ENCODE results near the gene SPECC1. TPM values are rescaled to one million over a fixed set of nuclear protein-coding genes. Genes with fewer than 3 reads are reported as not detected.

The SPECC1 gene
- polyA plus RNA-seq, 3 donors, result 36.0 to 58.4 (median 50.5) TPM

DNA sequence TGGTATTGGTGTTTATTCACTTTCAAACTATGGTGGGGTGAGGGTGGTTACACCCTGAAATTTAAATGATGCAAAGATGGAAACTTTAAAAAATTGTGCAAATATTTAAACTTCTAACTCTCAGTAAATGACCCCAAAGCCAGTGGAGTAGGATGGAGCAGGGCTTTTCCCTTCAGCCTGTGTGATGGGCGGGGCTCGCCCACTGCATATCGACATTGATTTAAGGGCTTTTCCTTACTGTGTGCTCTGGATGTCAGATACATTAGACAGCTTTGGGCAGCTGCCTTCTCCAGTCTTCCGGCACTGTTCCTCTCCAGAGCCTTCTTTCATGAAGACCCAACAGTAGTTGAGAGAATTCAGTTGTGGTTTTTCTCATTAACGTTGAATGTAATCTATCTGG is 99.9 kb downstream of the SPECC1 start:
- Histone ChIP-seq H3K36me3 (replicated peaks in 1 of 2; ENCODE audit: control insufficient read depth in 1 of 2, insufficient read depth in 2 of 2, low read length in 2 of 2) (peaks cover 30 to 62% of the 10 kb centered on the region in 2 donors), H3K4me2 (replicated peaks; ENCODE audit: extremely low read depth, low read length, poor library complexity, severe bottlenecking) (no peak overlapping the region), H3K27ac (ENCODE audit: low read depth in 1 of 2, low read length in 2 of 2) (peak overlapping the region in 1 of 2 donors; percentile 22), H2AFZ (ENCODE audit: insufficient read depth, low read depth, low read length, poor library complexity, severe bottlenecking) (no peak overlapping the region), H3K9ac (ENCODE audit: insufficient read depth, low read length, poor library complexity, severe bottlenecking) (no peak overlapping the region), H3K4me3 (replicated peaks in 1 of 3; ENCODE audit: low read depth in 2 of 3, low read length in 3 of 3) (no peak overlapping the region), H3K4me1 (ENCODE audit: control insufficient read depth in 1 of 2, insufficient read depth in 2 of 2, low read length in 2 of 2) (no peaks in the 10 kb centered on the region), H3K9me3 (replicated peaks in 1 of 2; ENCODE audit: control insufficient read depth in 1 of 2, insufficient read depth in 1 of 2, low read length in 2 of 2) (no peaks in the 10 kb centered on the region), H3K79me2 (ENCODE audit: insufficient read depth, low read length) (peaks cover 70% of the 10 kb centered on the region), H3K27me3 (ENCODE audit: control insufficient read depth in 2 of 2, insufficient read depth in 2 of 2, low read length in 2 of 2) (no peaks in the 10 kb centered on the region), H4K20me1 (ENCODE audit: insufficient read depth, low read length) (peaks cover 83% of the 10 kb centered on the region)
- TF ChIP-seq, protein P1, sequence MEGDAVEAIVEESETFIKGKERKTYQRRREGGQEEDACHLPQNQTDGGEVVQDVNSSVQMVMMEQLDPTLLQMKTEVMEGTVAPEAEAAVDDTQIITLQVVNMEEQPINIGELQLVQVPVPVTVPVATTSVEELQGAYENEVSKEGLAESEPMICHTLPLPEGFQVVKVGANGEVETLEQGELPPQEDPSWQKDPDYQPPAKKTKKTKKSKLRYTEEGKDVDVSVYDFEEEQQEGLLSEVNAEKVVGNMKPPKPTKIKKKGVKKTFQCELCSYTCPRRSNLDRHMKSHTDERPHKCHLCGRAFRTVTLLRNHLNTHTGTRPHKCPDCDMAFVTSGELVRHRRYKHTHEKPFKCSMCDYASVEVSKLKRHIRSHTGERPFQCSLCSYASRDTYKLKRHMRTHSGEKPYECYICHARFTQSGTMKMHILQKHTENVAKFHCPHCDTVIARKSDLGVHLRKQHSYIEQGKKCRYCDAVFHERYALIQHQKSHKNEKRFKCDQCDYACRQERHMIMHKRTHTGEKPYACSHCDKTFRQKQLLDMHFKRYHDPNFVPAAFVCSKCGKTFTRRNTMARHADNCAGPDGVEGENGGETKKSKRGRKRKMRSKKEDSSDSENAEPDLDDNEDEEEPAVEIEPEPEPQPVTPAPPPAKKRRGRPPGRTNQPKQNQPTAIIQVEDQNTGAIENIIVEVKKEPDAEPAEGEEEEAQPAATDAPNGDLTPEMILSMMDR (IDR thresholded peaks at IDR 0.05), result no peak
- Mint-ChIP-seq H3K27me3 (ENCODE audit: low read depth in 3 of 3) (no peaks in the 10 kb centered on the region), H3K4me3 (no peak overlapping the region), H3K9me3 (no peaks in the 10 kb centered on the region), H3K27ac (peak overlapping the region in 1 of 7 donors; percentile 39), H3K4me1 (peaks cover 10% of the 10 kb centered on the region), H3K36me3 (peaks cover 44 to 75% of the 10 kb centered on the region in 2 donors)
- WGBS (ENCODE audit: insufficient coverage), result 97% methylated on average over 3 of the region's 5 CpGs
- DNase-seq, result no peak
- intact Hi-C loops (cut with micrococcal nuclease), result no loop called here

DNA sequence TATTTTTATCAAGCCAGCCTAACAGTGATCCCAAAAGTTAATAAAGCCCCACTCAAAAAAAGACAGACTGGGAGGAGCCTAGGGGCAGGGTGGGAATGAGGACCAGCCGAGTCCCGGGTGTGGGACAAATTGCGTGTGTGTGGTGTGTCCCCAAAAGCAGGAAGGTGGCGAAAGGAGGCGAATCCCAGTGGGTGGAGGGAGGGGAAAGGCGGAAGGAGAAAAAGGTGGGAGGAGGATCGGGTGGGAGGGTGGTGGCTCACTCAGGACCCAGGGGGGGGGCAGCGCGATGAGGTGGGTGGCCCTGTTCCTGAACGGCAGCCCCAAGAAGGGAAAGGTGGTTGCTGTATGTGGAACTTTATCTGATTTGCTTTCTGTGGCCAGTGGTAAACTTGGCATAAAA is 102.4 kb downstream of the SPECC1 start:
- Histone ChIP-seq H4K20me1 (ENCODE audit: insufficient read depth, low read length) (peaks cover 69% of the 10 kb centered on the region), H3K4me2 (replicated peaks; ENCODE audit: extremely low read depth, low read length, poor library complexity, severe bottlenecking) (no peak overlapping the region), H3K4me1 (ENCODE audit: control insufficient read depth in 1 of 2, insufficient read depth in 2 of 2, low read length in 2 of 2) (no peaks in the 10 kb centered on the region), H3K27ac (ENCODE audit: low read depth in 1 of 2, low read length in 2 of 2) (no peak overlapping the region), H3K9ac (ENCODE audit: insufficient read depth, low read length, poor library complexity, severe bottlenecking) (no peak overlapping the region), H3K4me3 (replicated peaks in 1 of 3; ENCODE audit: low read depth in 2 of 3, low read length in 3 of 3) (no peak overlapping the region), H2AFZ (ENCODE audit: insufficient read depth, low read depth, low read length, poor library complexity, severe bottlenecking) (no peak overlapping the region), H3K9me3 (replicated peaks in 1 of 2; ENCODE audit: control insufficient read depth in 1 of 2, insufficient read depth in 1 of 2, low read length in 2 of 2) (no peaks in the 10 kb centered on the region), H3K79me2 (ENCODE audit: insufficient read depth, low read length) (peaks cover 48% of the 10 kb centered on the region), H3K36me3 (replicated peaks in 1 of 2; ENCODE audit: control insufficient read depth in 1 of 2, insufficient read depth in 2 of 2, low read length in 2 of 2) (peaks cover 32 to 65% of the 10 kb centered on the region in 2 donors), H3K27me3 (ENCODE audit: control insufficient read depth in 2 of 2, insufficient read depth in 2 of 2, low read length in 2 of 2) (no peaks in the 10 kb centered on the region)
- Mint-ChIP-seq H3K27ac (no peak overlapping the region), H3K4me1 (no peaks in the 10 kb centered on the region), H3K27me3 (ENCODE audit: low read depth in 3 of 3) (no peaks in the 10 kb centered on the region), H3K36me3 (peaks cover 46 to 68% of the 10 kb centered on the region in 2 donors), H3K9me3 (no peaks in the 10 kb centered on the region), H3K4me3 (no peak overlapping the region)
- TF ChIP-seq, protein P1 (IDR thresholded peaks at IDR 0.05), result no peak
- 100% methylated on average over 7 of the region's 10 CpGs for WGBS (ENCODE audit: insufficient coverage)
- no peak for DNase-seq
- intact Hi-C loops (cut with micrococcal nuclease), result no loop called here
